ENCODE data around the gene EGFLAM.

Gene EGFLAM

DNA sequence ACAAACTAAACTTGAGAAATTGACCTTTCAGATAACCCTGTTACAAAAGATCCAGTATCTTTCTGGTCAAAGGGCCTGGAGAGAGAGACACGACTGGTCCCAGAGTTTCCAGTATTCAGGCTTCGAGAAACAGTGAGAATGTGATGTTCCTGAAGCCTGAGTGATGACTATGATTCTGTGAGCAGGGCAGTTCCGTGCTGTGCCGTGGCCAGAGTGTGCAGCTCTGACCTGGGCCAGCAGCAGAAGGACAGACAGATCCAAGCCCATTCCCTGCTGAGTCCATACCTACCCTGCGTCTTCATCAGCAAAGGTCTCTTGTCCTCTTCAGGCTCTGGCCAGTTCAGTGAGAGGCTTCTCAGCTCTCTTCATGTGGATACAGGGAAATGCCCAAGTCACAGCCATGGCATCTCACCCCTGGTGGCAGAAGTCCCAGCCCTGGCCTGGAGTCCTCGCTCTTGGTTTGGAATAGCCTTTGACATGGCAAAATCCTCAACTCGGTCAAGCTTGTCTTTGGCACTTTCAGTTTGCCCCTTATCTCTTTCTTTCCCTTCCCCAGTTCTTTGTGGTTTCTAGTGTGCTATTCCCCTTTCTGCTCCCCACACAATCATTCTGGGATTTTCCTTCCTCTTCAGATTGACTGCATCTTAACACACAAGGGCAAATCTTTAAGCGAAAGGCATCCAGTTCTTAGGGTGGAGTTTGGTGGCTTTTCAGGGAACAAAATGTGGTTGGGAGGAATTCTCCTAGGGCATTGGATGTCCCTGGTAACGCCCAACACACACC, 190.4 kb downstream of the EGFLAM start:
- peaks cover 0 to 2% (median 0%) of the 10 kb centered on the region in 5 donors for H3K27me3 ChIP-seq (ENCODE audit: control insufficient read depth in 5 of 5, insufficient read depth in 4 of 5, low read length in 5 of 5)
- peak overlapping the region; percentile 94 for H3K27ac ChIP-seq (ENCODE audit: low read depth, low read length)
- H3K4me3 ChIP-seq (ENCODE audit: low read depth in 1 of 5, low read length in 5 of 5), result no peak overlapping the region
- H3K4me1 ChIP-seq (ENCODE audit: control insufficient read depth in 5 of 5, insufficient read depth in 5 of 5, low read length in 5 of 5), result peaks cover 20 to 67% (median 52%) of the 10 kb centered on the region in 5 donors
- H3K9me3 ChIP-seq (ENCODE audit: control insufficient read depth in 5 of 5, low read length in 5 of 5), result no peaks in the 10 kb centered on the region
- H3K36me3 ChIP-seq (ENCODE audit: control insufficient read depth in 5 of 5, insufficient read depth in 5 of 5, low read length in 5 of 5), result peaks cover 0 to 10% (median 5%) of the 10 kb centered on the region in 5 donors
- H3K9ac ChIP-seq (ENCODE audit: low read length in 5 of 5), result peak overlapping the region in 4 of 5 donors; percentile 11 to 87 (median 52)

DNA sequence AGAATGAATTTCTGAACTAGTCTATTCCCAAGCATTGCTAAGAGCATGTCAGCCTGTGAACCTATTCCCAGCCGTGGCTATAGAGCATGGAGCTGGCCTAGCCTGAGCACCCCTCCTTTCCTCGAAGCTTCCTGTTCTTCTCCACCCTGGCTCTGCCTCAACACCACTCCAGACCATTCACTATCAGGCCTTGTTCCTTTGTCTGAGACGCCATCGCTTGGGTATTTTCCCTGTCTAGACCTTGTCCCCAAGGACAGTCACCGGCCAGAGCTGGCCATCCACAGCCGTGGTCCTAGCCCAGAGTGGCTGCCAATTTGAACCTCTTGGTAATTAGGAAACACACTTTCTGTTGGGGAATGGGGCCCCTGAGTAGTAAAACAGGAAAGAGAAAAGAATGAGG, 192.3 kb downstream of the EGFLAM start:
- H3K36me3 ChIP-seq (ENCODE audit: control insufficient read depth in 5 of 5, insufficient read depth in 5 of 5, low read length in 5 of 5), result peaks cover 0 to 18% (median 13%) of the 10 kb centered on the region in 5 donors
- H3K9me3 ChIP-seq (ENCODE audit: control insufficient read depth in 5 of 5, low read length in 5 of 5), result no peaks in the 10 kb centered on the region
- H3K9ac ChIP-seq (ENCODE audit: low read length in 5 of 5), result no peak overlapping the region
- peaks cover 0 to 2% (median 0%) of the 10 kb centered on the region in 5 donors for H3K27me3 ChIP-seq (ENCODE audit: control insufficient read depth in 5 of 5, insufficient read depth in 4 of 5, low read length in 5 of 5)
- H3K4me3 ChIP-seq (ENCODE audit: low read depth in 1 of 5, low read length in 5 of 5), result no peak overlapping the region
- H3K4me1 ChIP-seq (ENCODE audit: control insufficient read depth in 5 of 5, insufficient read depth in 5 of 5, low read length in 5 of 5), result peaks cover 16 to 59% (median 48%) of the 10 kb centered on the region in 5 donors
- H3K27ac ChIP-seq (ENCODE audit: low read depth, low read length), result peak overlapping the region; percentile 35

DNA sequence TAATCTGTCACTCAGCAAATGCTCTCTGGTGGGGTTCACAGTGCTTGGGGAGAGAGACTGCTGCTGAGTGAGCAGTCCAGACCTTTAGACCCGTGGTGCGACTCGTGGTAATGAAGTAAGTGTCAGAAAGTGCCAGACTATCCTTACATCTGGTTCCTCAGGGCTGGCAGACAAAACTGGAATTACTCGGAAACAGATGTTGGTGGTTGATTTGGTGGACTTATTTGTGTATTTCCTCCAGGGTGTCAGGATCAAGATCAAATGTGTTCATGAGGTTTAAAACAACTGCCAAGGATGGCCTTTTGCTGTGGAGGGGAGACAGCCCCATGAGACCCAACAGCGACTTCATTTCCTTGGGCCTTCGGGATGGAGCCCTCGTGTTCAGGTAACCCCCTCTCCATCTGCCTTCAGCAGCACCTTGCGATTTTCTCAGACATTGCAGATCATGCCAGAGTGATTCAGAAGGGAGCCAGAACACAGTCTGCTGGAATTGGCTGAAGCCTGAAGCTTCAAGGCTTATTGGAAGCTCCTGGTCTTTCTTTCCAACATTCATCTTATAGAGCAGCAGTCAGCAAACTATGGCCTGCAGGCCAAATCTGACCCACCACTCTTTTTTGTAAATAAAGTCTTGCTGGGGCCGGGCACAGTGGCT, 192.8 kb downstream of the EGFLAM start:
- peaks cover 16 to 56% (median 45%) of the 10 kb centered on the region in 5 donors for H3K4me1 ChIP-seq (ENCODE audit: control insufficient read depth in 5 of 5, insufficient read depth in 5 of 5, low read length in 5 of 5)
- no peak overlapping the region for H3K4me3 ChIP-seq (ENCODE audit: low read depth in 1 of 5, low read length in 5 of 5)
- H3K36me3 ChIP-seq (ENCODE audit: control insufficient read depth in 5 of 5, insufficient read depth in 5 of 5, low read length in 5 of 5), result peaks cover 0 to 20% (median 16%) of the 10 kb centered on the region in 5 donors
- H3K9ac ChIP-seq (ENCODE audit: low read length in 5 of 5), result no peak overlapping the region
- H3K27me3 ChIP-seq (ENCODE audit: control insufficient read depth in 5 of 5, insufficient read depth in 4 of 5, low read length in 5 of 5), result no peaks in the 10 kb centered on the region
- no peaks in the 10 kb centered on the region for H3K9me3 ChIP-seq (ENCODE audit: control insufficient read depth in 5 of 5, low read length in 5 of 5)
- H3K27ac ChIP-seq (ENCODE audit: low read depth, low read length), result peak overlapping the region; percentile 35

DNA sequence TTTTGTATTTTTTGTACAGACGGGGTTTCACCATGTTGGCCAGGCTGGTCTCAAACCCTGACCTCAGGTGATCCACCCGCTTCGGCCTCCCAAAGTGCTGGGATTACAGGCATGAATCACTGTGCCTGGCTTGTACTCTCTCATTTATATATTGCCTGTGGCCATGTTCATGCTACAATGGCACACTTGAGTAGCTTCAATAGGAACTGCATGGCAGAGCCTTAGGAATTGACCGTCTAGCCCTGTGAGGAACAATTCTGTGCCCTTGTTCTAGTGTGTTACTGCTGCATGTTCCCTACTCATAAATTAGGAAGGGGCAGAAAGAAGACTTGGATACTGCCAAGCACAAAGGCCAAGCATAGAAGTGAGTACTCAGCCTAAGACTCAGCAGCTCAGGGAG, 193.8 kb downstream of the EGFLAM start:
- Histone ChIP-seq H3K36me3 (ENCODE audit: control insufficient read depth in 5 of 5, insufficient read depth in 5 of 5, low read length in 5 of 5) (peaks cover 0 to 20% (median 16%) of the 10 kb centered on the region in 5 donors), H3K4me3 (ENCODE audit: low read depth in 1 of 5, low read length in 5 of 5) (no peak overlapping the region), H3K9me3 (ENCODE audit: control insufficient read depth in 5 of 5, low read length in 5 of 5) (no peaks in the 10 kb centered on the region), H3K9ac (ENCODE audit: low read length in 5 of 5) (no peak overlapping the region), H3K27ac (ENCODE audit: low read depth, low read length) (no peak overlapping the region), H3K4me1 (ENCODE audit: control insufficient read depth in 5 of 5, insufficient read depth in 5 of 5, low read length in 5 of 5) (peaks cover 16 to 49% (median 41%) of the 10 kb centered on the region in 5 donors), H3K27me3 (ENCODE audit: control insufficient read depth in 5 of 5, insufficient read depth in 4 of 5, low read length in 5 of 5) (no peaks in the 10 kb centered on the region)

DNA sequence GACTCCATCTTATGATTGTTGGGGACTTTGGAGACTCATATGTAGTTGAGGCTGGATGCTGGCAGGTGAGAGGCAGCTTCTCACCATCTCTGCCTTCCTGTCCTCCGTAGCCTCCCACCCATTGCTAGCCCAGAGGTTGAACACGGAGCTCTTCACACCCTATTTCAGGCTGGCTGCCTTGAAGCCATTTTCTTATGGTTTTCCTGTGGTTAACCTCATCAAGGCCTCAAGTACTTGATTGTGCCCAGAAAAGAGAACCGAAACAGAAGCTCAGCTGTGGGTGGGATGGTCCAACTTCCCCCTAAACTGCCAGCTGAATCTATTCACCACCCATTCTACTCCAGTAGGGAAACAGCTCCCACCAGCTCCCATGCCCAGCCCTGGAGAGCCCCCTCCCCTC, 195.1 kb downstream of the EGFLAM start:
- Histone ChIP-seq H3K27me3 (ENCODE audit: control insufficient read depth in 5 of 5, insufficient read depth in 4 of 5, low read length in 5 of 5) (no peaks in the 10 kb centered on the region), H3K4me3 (ENCODE audit: low read depth in 1 of 5, low read length in 5 of 5) (no peak overlapping the region), H3K27ac (ENCODE audit: low read depth, low read length) (no peak overlapping the region), H3K9me3 (ENCODE audit: control insufficient read depth in 5 of 5, low read length in 5 of 5) (no peaks in the 10 kb centered on the region), H3K9ac (ENCODE audit: low read length in 5 of 5) (no peak overlapping the region), H3K4me1 (ENCODE audit: control insufficient read depth in 5 of 5, insufficient read depth in 5 of 5, low read length in 5 of 5) (peaks cover 10 to 36% (median 29%) of the 10 kb centered on the region in 5 donors), H3K36me3 (ENCODE audit: control insufficient read depth in 5 of 5, insufficient read depth in 5 of 5, low read length in 5 of 5) (peaks cover 0 to 24% (median 21%) of the 10 kb centered on the region in 5 donors)

DNA sequence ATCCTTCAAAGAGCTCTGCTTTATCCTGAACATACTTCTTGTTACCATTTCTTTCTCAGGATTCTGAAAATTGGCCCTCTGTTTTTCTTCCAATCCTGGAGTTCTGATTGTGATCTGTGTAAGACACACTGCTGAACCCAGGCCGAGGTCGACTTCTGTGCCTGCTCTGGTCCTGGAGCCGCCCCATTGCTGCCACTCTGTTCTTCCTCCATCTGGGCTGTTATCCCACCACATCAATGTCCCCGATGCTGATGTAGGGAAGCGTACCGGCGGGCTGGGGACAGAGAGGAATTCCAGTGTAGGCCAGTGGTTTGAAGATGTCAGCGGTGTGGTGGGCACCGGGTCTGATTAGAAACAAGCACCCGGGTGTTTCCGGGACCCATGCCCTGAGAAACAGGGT, 195.6 kb downstream of the EGFLAM start:
- Histone ChIP-seq H3K9ac (ENCODE audit: low read length in 5 of 5) (no peak overlapping the region), H3K27me3 (ENCODE audit: control insufficient read depth in 5 of 5, insufficient read depth in 4 of 5, low read length in 5 of 5) (no peaks in the 10 kb centered on the region), H3K4me1 (ENCODE audit: control insufficient read depth in 5 of 5, insufficient read depth in 5 of 5, low read length in 5 of 5) (peaks cover 6 to 32% (median 25%) of the 10 kb centered on the region in 5 donors)

DNA sequence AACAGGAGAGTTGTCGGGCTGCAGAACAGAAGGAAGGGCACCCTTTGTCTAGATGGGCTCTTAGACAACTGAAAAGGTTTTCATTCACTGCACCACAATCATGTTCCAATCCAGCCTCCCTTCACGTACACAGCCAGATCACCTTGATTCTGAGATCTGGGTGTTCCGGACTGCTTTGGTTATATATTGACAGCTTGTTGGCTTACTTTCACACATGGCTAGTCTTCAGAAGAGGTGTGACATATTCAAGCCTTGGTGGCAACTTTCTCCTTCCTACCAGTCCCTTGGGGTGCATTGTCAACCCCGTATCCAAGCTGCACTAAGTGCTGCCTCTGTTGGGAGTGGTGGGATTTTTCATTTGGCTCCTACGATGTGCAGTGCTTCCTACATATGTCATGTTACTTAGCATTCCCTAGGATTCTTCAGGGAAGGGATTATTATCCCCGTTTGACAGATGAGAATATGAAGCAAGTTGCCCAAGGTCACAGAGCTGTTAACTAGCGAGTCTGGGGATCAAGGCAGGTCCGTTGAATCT, 197.5 kb downstream of the EGFLAM start:
- Histone ChIP-seq H3K9me3 (ENCODE audit: control insufficient read depth in 5 of 5, low read length in 5 of 5) (no peaks in the 10 kb centered on the region), H3K27ac (ENCODE audit: low read depth, low read length) (no peak overlapping the region), H3K4me3 (ENCODE audit: low read depth in 1 of 5, low read length in 5 of 5) (no peak overlapping the region), H3K4me1 (ENCODE audit: control insufficient read depth in 5 of 5, insufficient read depth in 5 of 5, low read length in 5 of 5) (peaks cover 0 to 12% (median 6%) of the 10 kb centered on the region in 5 donors), H3K36me3 (ENCODE audit: control insufficient read depth in 5 of 5, insufficient read depth in 5 of 5, low read length in 5 of 5) (peaks cover 0 to 30% (median 21%) of the 10 kb centered on the region in 5 donors), H3K9ac (ENCODE audit: low read length in 5 of 5) (no peak overlapping the region), H3K27me3 (ENCODE audit: control insufficient read depth in 5 of 5, insufficient read depth in 4 of 5, low read length in 5 of 5) (no peaks in the 10 kb centered on the region)

More for the DNA sequence above, 195.6 kb downstream of the EGFLAM start:
- Histone ChIP-seq H3K4me3 (ENCODE audit: low read depth in 1 of 5, low read length in 5 of 5) (no peak overlapping the region), H3K9me3 (ENCODE audit: control insufficient read depth in 5 of 5, low read length in 5 of 5) (no peaks in the 10 kb centered on the region), H3K36me3 (ENCODE audit: control insufficient read depth in 5 of 5, insufficient read depth in 5 of 5, low read length in 5 of 5) (peaks cover 0 to 27% (median 21%) of the 10 kb centered on the region in 5 donors), H3K27ac (ENCODE audit: low read depth, low read length) (no peak overlapping the region)

DNA sequence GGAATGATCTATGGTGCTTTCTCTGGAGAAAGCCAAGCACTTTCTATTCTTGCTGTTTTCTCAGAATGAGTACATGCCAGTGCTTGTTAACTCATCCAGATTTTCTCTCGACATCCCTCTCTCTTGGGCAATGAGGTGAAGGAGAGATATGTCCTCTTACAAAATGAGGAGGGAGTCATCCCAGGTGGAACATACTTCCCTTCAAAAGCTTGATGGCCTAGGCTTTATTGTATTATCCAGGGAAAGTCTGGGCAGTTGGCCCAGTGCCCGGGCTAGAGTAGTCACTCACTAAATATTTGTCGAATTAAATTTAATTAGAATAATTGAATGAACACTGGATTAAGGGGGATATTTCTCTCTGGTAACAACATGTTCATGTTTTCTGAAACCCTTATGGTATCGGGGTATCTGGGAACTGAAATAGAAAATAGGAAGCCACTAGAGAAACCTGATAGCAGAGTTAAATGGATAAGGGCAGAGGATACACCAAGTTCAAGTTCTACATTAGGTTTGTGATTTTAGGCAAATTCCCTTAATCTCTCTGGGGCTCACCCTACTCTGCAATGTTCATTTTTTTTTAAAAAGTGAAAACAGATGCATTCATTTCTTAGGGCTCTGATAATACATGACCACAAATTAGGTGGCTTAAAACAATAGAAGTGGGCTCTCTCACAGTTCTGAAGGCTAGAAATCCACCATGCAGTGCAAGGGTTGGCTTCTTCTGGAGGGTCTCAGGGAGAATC, 198.5 kb downstream of the EGFLAM start:
- H3K27me3 ChIP-seq (ENCODE audit: control insufficient read depth in 5 of 5, insufficient read depth in 4 of 5, low read length in 5 of 5), result no peaks in the 10 kb centered on the region
- H3K27ac ChIP-seq (ENCODE audit: low read depth, low read length), result no peak overlapping the region
- H3K4me1 ChIP-seq (ENCODE audit: control insufficient read depth in 5 of 5, insufficient read depth in 5 of 5, low read length in 5 of 5), result peaks cover 0 to 5% (median 0%) of the 10 kb centered on the region in 5 donors
- no peak overlapping the region for H3K9ac ChIP-seq (ENCODE audit: low read length in 5 of 5)
- no peaks in the 10 kb centered on the region for H3K9me3 ChIP-seq (ENCODE audit: control insufficient read depth in 5 of 5, low read length in 5 of 5)
- H3K36me3 ChIP-seq (ENCODE audit: control insufficient read depth in 5 of 5, insufficient read depth in 5 of 5, low read length in 5 of 5), result peaks cover 0 to 30% (median 21%) of the 10 kb centered on the region in 5 donors
- H3K4me3 ChIP-seq (ENCODE audit: low read depth in 1 of 5, low read length in 5 of 5), result no peak overlapping the region

DNA sequence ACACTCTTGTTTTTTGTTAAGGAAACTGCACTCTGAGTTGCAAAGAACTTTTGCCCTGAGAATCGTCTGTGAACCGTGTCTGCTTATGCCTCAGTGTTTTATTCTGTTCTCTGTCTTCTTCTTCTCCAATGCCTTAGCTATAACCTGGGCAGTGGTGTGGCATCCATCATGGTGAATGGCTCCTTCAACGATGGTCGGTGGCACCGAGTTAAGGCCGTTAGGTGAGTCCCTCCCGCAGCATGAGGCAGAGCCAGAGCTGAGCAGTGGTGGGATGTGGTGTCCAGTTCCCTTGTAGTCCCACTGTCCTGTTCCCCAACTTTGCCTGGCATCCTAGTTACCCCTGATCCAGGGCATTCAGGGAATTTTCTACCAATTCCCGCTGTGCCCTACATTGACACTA, 199.8 kb downstream of the EGFLAM start:
- Histone ChIP-seq H3K4me3 (ENCODE audit: low read depth in 1 of 5, low read length in 5 of 5) (no peak overlapping the region), H3K4me1 (ENCODE audit: control insufficient read depth in 5 of 5, insufficient read depth in 5 of 5, low read length in 5 of 5) (peaks cover 0 to 6% (median 2%) of the 10 kb centered on the region in 5 donors), H3K9ac (ENCODE audit: low read length in 5 of 5) (no peak overlapping the region), H3K36me3 (ENCODE audit: control insufficient read depth in 5 of 5, insufficient read depth in 5 of 5, low read length in 5 of 5) (peaks cover 0 to 19% (median 17%) of the 10 kb centered on the region in 5 donors), H3K27ac (ENCODE audit: low read depth, low read length) (no peak overlapping the region), H3K9me3 (ENCODE audit: control insufficient read depth in 5 of 5, low read length in 5 of 5) (no peaks in the 10 kb centered on the region), H3K27me3 (ENCODE audit: control insufficient read depth in 5 of 5, insufficient read depth in 4 of 5, low read length in 5 of 5) (no peaks in the 10 kb centered on the region)
